Hypothalamus (tissue), 51 donors: ENCODE data around the gene LYSMD1.

Experiments
- DNase-seq, 51 donors: peaks; one replicate each; lab custom pipeline; 2025; lab: John Stamatoyannopoulos, UW

Gene LYSMD1

GRCh38 chr1:151143986-151144385 lies 21.7 kb downstream of the LYSMD1 start:
- no peak for DNase-seq

- no peak for DNase-seq
Measured at GRCh38 chr1:151143057-151143435, 22.7 kb downstream of the LYSMD1 start.

GRCh38 chr1:151142411-151143056 lies 23.2 kb downstream of the LYSMD1 start:
- no peak for DNase-seq

- no peak for DNase-seq
Measured at GRCh38 chr1:151137789-151138188, 27.9 kb downstream of the LYSMD1 start.

GRCh38 chr1:151135433-151136385 lies 30.0 kb downstream of the LYSMD1 start:
- no peak for DNase-seq

GRCh38 chr1:151134991-151135390 lies 30.7 kb downstream of the LYSMD1 start:
- no peak for DNase-seq

GRCh38 chr1:151134396-151134795 lies 31.3 kb downstream of the LYSMD1 start:
- DNase-seq = no peak

- no peak for DNase-seq
Measured at GRCh38 chr1:151133018-151133806, 32.5 kb downstream of the LYSMD1 start.

- no peak for DNase-seq
Measured at GRCh38 chr1:151132335-151133017, 33.2 kb downstream of the LYSMD1 start.

GRCh38 chr1:151131701-151132334 lies 33.9 kb downstream of the LYSMD1 start:
- DNase-seq = peak in 6 of 51 donors; percentile 7 to 44 (median 18)

- peak in 46 of 51 donors; percentile 6 to 86 (median 61) for DNase-seq
Measured at GRCh38 chr1:151130987-151131586, 34.6 kb downstream of the LYSMD1 start.

GRCh38 chr1:151128800-151129199 lies 36.9 kb downstream of the LYSMD1 start:
- DNase-seq = no peak

- no peak for DNase-seq
Measured at GRCh38 chr1:151124763-151125403, 40.8 kb downstream of the LYSMD1 start.

GRCh38 chr1:151113877-151114276 lies 51.8 kb downstream of the LYSMD1 start:
- no peak for DNase-seq
